A549 (cell line): Measurements from ENCODE around the gene ACKR2. TPM values are rescaled to one million over a fixed set of nuclear protein-coding genes. Genes with fewer than 3 reads are reported as not detected.

ENCODE experiments used
- ATAC-seq, 2 experiments: fragments of 200-7000 bp in 1 of 2; fragments of >200 bp in 1 of 2; cut with Nextera tagmentation in 1 of 2; cut with Tn5 transposase in 1 of 2; 3 replicates each; pipeline versions ENCODE4 v1.8.0 to v1.9.1; 2018 to 2020; ENCODE audit warnings: mild to moderate bottlenecking in 1 of 2, moderate library complexity in 1 of 2
- CTCF ChIA-PET: fragments of 300-600 bp; sonication (Branson Sonifier 250); formaldehyde crosslinking; extraction: SDS; loops from one replicate; lab custom pipeline; 2021; ENCODE audit warnings: antibody characterized with exemption, inconsistent platforms; lab: Yijun Ruan, JAX
- POLR2A ChIA-PET: fragments of 350-600 bp; formaldehyde crosslinking; extraction: SDS; loops from one replicate; lab custom pipeline; 2021; ENCODE audit warnings: antibody characterized with exemption, inconsistent platforms; lab: Yijun Ruan, JAX
- DNase-seq, 2 experiments: peaks; one replicate each; pipeline versions ENCODE4 v3.0.0 to v3.0.0-alpha.2; 2011 to 2016; ENCODE audit warnings: low read depth in 1 of 2, low spot score in 1 of 2
- FAIRE-seq: peaks from 2 replicates; lab custom pipeline; 2011; peaks lifted over from hg19 to GRCh38; lab: Jason Lieb, UNC
- H3K27ac ChIP-seq, 2 experiments: fragments of >200 bp; sonication (Bioruptor Twin); formaldehyde crosslinking; 3 replicates each; pipeline ENCODE4 v1.5.1; 2016 to 2017
- H3K4me1 ChIP-seq: fragments of >200 bp; sonication (Bioruptor Twin); formaldehyde crosslinking; 3 replicates; pipeline ENCODE4 v1.6.1; 2016
- H3K4me2 ChIP-seq: fragments of >200 bp; sonication (Bioruptor Twin); formaldehyde crosslinking; 3 replicates; pipeline ENCODE4 v1.6.1; 2016
- H3K4me3 ChIP-seq: fragments of >200 bp; sonication (Bioruptor Twin); formaldehyde crosslinking; 3 replicates; pipeline ENCODE4 v1.5.1; 2016
- H3K9me3 ChIP-seq: fragments of >200 bp; sonication (Bioruptor Twin); formaldehyde crosslinking; 3 replicates; pipeline ENCODE4 v1.6.1; 2016
- ATOH8 ChIP-seq: fragments of 250-450 bp; sonication (Bioruptor Pico); IDR thresholded peaks from 2 replicates; pipeline ENCODE4 v1.5.0; 2020; ENCODE audit warnings: low read depth, mild to moderate bottlenecking, moderate library complexity
- BHLHE40 ChIP-seq: IDR thresholded peaks from 2 replicates; pipeline ENCODE4 v1.6.1; 2012; ENCODE audit warnings: low read depth, low read length, inconsistent platforms
- CBX8 ChIP-seq: fragments of 200-600 bp; sonication (generic); IDR thresholded peaks from 2 replicates; pipeline ENCODE4 v1.6.1; 2016
- CEBPB ChIP-seq, 2 experiments: fragments of >200 bp in 1 of 2; sonication (Bioruptor Twin) in 1 of 2; formaldehyde crosslinking in 1 of 2; IDR thresholded peaks; 2 replicates each; pipeline ENCODE4 v1.6.1; 2012 to 2016
- CHD2 ChIP-seq: fragments of 150-350 bp; IDR thresholded peaks from 2 replicates; pipeline ENCODE4 v1.6.1; 2014; ENCODE audit warnings: low read length; ENCODE audit not compliant: partially characterized antibody
- CHD4 ChIP-seq: fragments of 200-600 bp; sonication (generic); IDR thresholded peaks from 2 replicates; pipeline ENCODE4 v1.6.1; 2016; ENCODE audit warnings: antibody characterized with exemption, mild to moderate bottlenecking, borderline replicate concordance
- E2F6 ChIP-seq: IDR thresholded peaks from 2 replicates; pipeline ENCODE4 v1.6.1; 2012; ENCODE audit warnings: low read depth, borderline replicate concordance
- ELK1 ChIP-seq: fragments of 150-350 bp; IDR thresholded peaks from 2 replicates; pipeline ENCODE4 v1.6.1; 2014; ENCODE audit warnings: low read depth, mild to moderate bottlenecking, low read length
- EP300 ChIP-seq, 2 experiments: fragments of >200 bp; sonication (Bioruptor Twin); formaldehyde crosslinking; IDR thresholded peaks; 2 replicates in 1 of 2; 3 replicates in 1 of 2; pipeline ENCODE4 v1.6.1; 2016 to 2017
- ESRRA ChIP-seq: fragments of 150-350 bp; IDR thresholded peaks from 2 replicates; pipeline ENCODE4 v1.6.1; 2014; ENCODE audit warnings: mild to moderate bottlenecking, low read length, borderline replicate concordance
- FOXS1 ChIP-seq: fragments of 250-450 bp; sonication (Bioruptor Pico); IDR thresholded peaks from 2 replicates; pipeline ENCODE4 v1.5.0; 2020; ENCODE audit warnings: mild to moderate bottlenecking, moderate library complexity
- HDAC2 ChIP-seq: fragments of 200-600 bp; sonication (generic); IDR thresholded peaks from 2 replicates; pipeline ENCODE4 v1.6.1; 2016
- HEYL ChIP-seq: fragments of 250-450 bp; sonication (Bioruptor Pico); IDR thresholded peaks from 2 replicates; pipeline ENCODE4 v1.8.0; 2021; ENCODE audit warnings: mild to moderate bottlenecking, moderate library complexity
- HMGXB4 ChIP-seq: fragments of 250-450 bp; sonication (Bioruptor Pico); IDR thresholded peaks from 2 replicates; pipeline ENCODE4 v1.5.0; 2021; ENCODE audit warnings: mild to moderate bottlenecking, moderate library complexity, borderline replicate concordance
- HOXB13 ChIP-seq: fragments of 250-450 bp; sonication (Bioruptor Pico); IDR thresholded peaks from 2 replicates; pipeline ENCODE4 v1.5.0; 2020; ENCODE audit warnings: low read depth, mild to moderate bottlenecking, moderate library complexity
- HOXB5 ChIP-seq: fragments of 250-450 bp; sonication (Bioruptor Pico); IDR thresholded peaks from 2 replicates; pipeline ENCODE4 v1.5.0; 2020; ENCODE audit warnings: mild to moderate bottlenecking, moderate library complexity
- JUN ChIP-seq, 2 experiments: fragments of >200 bp; sonication (Bioruptor Twin); formaldehyde crosslinking; IDR thresholded peaks; 2 replicates in 1 of 2; 3 replicates in 1 of 2; pipeline ENCODE4 v1.6.1; 2016 to 2017
- KDM5A ChIP-seq: fragments of 200-600 bp; sonication (generic); IDR thresholded peaks from 2 replicates; pipeline ENCODE4 v1.6.1; 2016; ENCODE audit warnings: antibody characterized with exemption, mild to moderate bottlenecking
- NFE2L2 ChIP-seq: fragments of 150-350 bp; conservative IDR thresholded peaks from 2 replicates; pipeline ENCODE4 v1.6.1; 2014; ENCODE audit warnings: low read length
- NPAS2 ChIP-seq: fragments of 250-450 bp; sonication (Bioruptor Pico); IDR thresholded peaks from 2 replicates; pipeline ENCODE4 v1.8.0; 2022; ENCODE audit warnings: mild to moderate bottlenecking, moderate library complexity, borderline replicate concordance
- PHF8 ChIP-seq: fragments of 200-600 bp; sonication (generic); IDR thresholded peaks from 2 replicates; pipeline ENCODE4 v1.6.1; 2016; ENCODE audit warnings: low read depth, mild to moderate bottlenecking, antibody characterized with exemption, moderate library complexity, borderline replicate concordance
- POLR2AphosphoS2 ChIP-seq: conservative IDR thresholded peaks from 2 replicates; pipeline ENCODE4 v1.6.1; 2012; ENCODE audit warnings: low read length, improper control_type of control experiment, inconsistent platforms
- REST ChIP-seq: fragments of 200-600 bp; sonication (generic); IDR thresholded peaks from 2 replicates; pipeline ENCODE4 v1.6.1; 2016; ENCODE audit warnings: antibody characterized with exemption, mild to moderate bottlenecking, moderate library complexity
- TFCP2L1 ChIP-seq: fragments of 250-450 bp; sonication (Bioruptor Pico); IDR thresholded peaks from 2 replicates; pipeline ENCODE4 v1.5.0; 2021; ENCODE audit warnings: mild to moderate bottlenecking
- ZC3H11A ChIP-seq: fragments of 450-650 bp; IDR thresholded peaks from 2 replicates; pipeline ENCODE4 v1.6.1; 2014; ENCODE audit warnings: antibody characterized with exemption, mild to moderate bottlenecking
- ZNF302 ChIP-seq: fragments of 250-450 bp; sonication (Bioruptor Pico); IDR thresholded peaks from 2 replicates; pipeline ENCODE4 v1.9.0; 2021; ENCODE audit warnings: inconsistent platforms, mild to moderate bottlenecking, moderate library complexity
- ZSCAN20 ChIP-seq: fragments of 250-450 bp; sonication (Bioruptor Pico); IDR thresholded peaks from 2 replicates; pipeline ENCODE4 v1.8.0; 2022; ENCODE audit warnings: mild to moderate bottlenecking, moderate library complexity
- WGBS: methylation state at CpG from one replicate; pipeline ENCODE4 v1.1.6; 2017; ENCODE audit errors: missing lambda C conversion rate; 5-methylcytosine and 5-hydroxymethylcytosine counted together
- polyA plus RNA-seq, 4 experiments: library from polyadenylated mRNA; depleted of rRNA in 3 of 4; stranded (reverse); fragments of >200 nt; fragmentation: RNase III in 1 of 4; extraction: RNeasy Plus Mini Kit Qiagen cat#74134 plus additional on column Dnase treatment in 1 of 4; gene quantifications; 2 replicates in 3 of 4; 3 replicates in 1 of 4; pipeline ENCODE4 v1.2.3, GENCODE V29; 2011 to 2017

Gene ACKR2
- polyA plus RNA-seq, 2 of the 4 experiments (the other 2 are of a cell fraction), result 0.06 TPM; not detected in 1

GRCh38 chr3:42836150-42837123 is 27.2 kb downstream of the ACKR2 start:
- Histone ChIP-seq H3K27ac (no peak overlapping the region), H3K4me3 (no peak overlapping the region), H3K4me2 (no peak overlapping the region), H3K9me3 (no peaks in the 10 kb centered on the region), H3K4me1 (no peaks in the 10 kb centered on the region)
- no peak for TF ChIP-seq PHF8
- no peak for TF ChIP-seq JUN (IDR thresholded peaks at IDR 0.05)
- TF ChIP-seq POLR2AphosphoS2, result no peak
- TF ChIP-seq NPAS2 (CRISPR knock-in tag), result no peak
- TF ChIP-seq CEBPB (IDR thresholded peaks at IDR 0.05), result no peak
- TF ChIP-seq ESRRA, result no peak
- no peak for TF ChIP-seq E2F6
- no peak for TF ChIP-seq TFCP2L1 (CRISPR knock-in tag)
- TF ChIP-seq HOXB5, result no peak
- TF ChIP-seq ATOH8, result no peak
- no peak for TF ChIP-seq FOXS1 (CRISPR knock-in tag)
- no peak for TF ChIP-seq CBX8
- no peak for TF ChIP-seq CHD4
- TF ChIP-seq HOXB13 (CRISPR knock-in tag), result no peak
- no peak for TF ChIP-seq BHLHE40
- ATAC-seq (no peak), DNase-seq (no peak), FAIRE-seq (no peak)
- POLR2A ChIA-PET, result no interaction called here
- CTCF ChIA-PET, result no interaction called here
- WGBS, result 44% methylated on average over 5 of the region's 5 CpGs

- no peak for DNase-seq
- CTCF ChIA-PET, result interaction anchor here (1.2 to 2.7 kb wide), 8 partner anchors 11 to 258 kb away, joined by 3 to 25 read pairs (median 6); partner anchors contain the start of genes CYP8B1 and HIGD1A
- POLR2A ChIA-PET, result no interaction called here
Observed at GRCh38 chr3:42838571-42838970, 29.3 kb downstream of the ACKR2 start.

More at GRCh38 chr3:42838571-42838970, 29.3 kb downstream of the ACKR2 start:
- 28% methylated on average over 4 of the region's 4 CpGs for WGBS
- ATAC-seq (no peak), FAIRE-seq (no peak)
- Histone ChIP-seq H3K27ac (no peak overlapping the region), H3K4me2 (no peak overlapping the region), H3K4me1 (no peaks in the 10 kb centered on the region), H3K9me3 (no peaks in the 10 kb centered on the region), H3K4me3 (no peak overlapping the region)
- no peak for TF ChIP-seq ELK1
- TF ChIP-seq KDM5A, result no peak
- no peak for TF ChIP-seq ZC3H11A
- TF ChIP-seq ZSCAN20 (CRISPR knock-in tag), result no peak
- TF ChIP-seq HOXB13 (CRISPR knock-in tag), result no peak
- TF ChIP-seq REST, result no peak
- no peak for TF ChIP-seq ZNF302 (CRISPR knock-in tag)
- no peak for TF ChIP-seq NFE2L2
- TF ChIP-seq CHD2, result no peak
- no peak for TF ChIP-seq PHF8
- no peak for TF ChIP-seq HEYL (CRISPR knock-in tag)
- no peak for TF ChIP-seq HDAC2
- TF ChIP-seq HMGXB4 (CRISPR knock-in tag), result no peak
- no peak for TF ChIP-seq EP300 (IDR thresholded peaks at IDR 0.05)
